GM19043 (cell line): ENCODE measurements around the gene ZNF397.
A peak's percentile ranks its signal among the peaks of the same experiment; 100 is the strongest.

Source experiments
- ATAC-seq: cut with Tn5 transposase; IDR thresholded peaks from one replicate; pipeline ENCODE4 v1.9.1; 2021; ENCODE audit warnings: low read depth; ENCODE audit not compliant: unreplicated experiment

ZNF397 gene

DNA sequence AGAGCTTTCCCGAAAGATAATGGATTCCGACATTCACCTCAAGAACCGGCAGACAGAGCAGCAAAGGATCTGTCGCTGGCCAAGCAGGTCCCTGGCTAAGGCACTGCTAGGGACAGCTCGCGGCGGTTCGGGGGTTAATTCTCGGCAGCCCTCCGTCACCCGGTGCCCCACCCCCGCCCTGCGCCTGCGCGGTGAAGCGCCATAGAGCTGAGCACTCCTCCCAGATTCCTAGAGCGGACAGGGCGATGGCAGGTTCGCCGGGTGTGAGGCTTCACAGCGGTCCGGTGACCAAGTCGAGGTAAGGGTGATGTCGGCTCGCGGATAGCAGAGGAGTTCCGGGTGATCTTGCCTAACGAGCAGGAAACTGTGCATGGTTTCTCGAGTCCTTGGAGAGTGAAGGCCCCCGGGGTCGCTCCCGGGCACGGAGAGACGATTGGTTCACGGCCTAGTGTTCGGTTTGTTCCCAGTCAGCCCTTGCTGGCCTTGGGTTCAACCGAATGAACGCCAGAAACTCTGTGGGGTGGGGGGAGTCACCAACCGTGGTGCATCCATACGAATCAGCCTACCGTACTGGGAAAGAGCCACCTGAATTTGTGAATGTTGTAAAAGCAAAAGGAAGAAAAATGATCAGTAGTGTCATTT, 49.4 kb downstream of the ZNF397 start, which contains the start of gene ZSCAN30:
ZSCAN30 (minus strand) TSS at position 136 of the 642 bp plus-strand sequence. CDS start 25,877 bp downstream, outside the sequence.
- peak; percentile 90 for ATAC-seq

DNA sequence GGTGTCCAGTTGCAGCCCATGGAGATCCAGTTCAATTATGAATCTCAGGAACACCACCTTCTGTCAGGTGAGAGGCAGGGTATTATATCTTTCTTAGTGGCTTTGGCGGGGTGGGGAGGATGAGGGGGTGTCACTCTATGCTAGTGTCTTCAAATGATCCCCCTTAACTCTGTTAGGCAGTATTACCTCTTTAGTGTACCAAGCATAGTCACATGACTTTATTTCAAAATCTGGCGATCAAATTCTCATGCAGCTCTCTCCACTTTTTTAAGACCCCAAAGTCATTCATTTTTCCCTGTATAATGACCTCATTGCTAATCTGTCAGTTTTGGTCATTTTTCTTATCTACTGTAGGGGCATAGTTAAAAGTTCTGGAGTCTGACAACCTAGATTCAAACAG, 50.3 kb downstream of the ZNF397 start:
- no peak for ATAC-seq

DNA sequence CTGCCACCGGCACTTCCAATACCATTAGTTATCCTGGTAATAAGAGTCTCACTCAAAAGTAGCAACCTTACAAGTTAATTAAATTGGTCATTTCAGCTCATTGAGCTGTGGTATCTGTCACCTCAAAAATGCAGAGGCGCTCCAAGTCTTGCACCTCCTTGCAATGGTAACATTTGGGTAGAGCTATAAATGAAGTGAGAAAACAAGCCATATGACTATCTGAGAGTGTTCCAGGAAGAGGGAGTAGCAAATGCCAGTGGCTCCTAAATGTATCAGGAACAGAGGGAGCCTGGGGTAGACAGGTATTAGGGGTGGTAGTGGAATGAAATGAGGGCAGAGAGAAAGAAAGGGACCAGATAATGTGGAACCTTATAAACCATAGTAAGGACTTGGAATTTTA, 55.2 kb downstream of the ZNF397 start:
- no peak for ATAC-seq

DNA sequence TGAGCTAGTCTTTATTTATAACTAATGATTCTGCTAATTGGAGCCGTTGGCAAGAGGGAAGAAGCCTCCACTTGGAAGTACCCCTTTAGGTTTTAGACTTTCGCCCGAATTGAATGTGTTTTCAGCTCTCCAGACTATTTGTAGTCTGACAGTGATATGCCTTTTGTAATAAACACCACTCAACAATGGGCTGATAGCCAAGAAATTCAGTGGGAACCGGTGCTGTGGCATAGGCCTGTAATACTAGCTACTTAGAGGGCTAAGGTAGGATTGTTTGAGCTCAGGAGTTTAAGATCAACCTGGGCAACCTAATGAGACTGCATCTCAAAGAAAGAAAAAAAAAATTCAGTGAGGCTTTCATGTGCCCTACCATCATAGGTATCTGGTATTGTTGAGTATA, 62.8 kb downstream of the ZNF397 start:
- ATAC-seq, result no peak

DNA sequence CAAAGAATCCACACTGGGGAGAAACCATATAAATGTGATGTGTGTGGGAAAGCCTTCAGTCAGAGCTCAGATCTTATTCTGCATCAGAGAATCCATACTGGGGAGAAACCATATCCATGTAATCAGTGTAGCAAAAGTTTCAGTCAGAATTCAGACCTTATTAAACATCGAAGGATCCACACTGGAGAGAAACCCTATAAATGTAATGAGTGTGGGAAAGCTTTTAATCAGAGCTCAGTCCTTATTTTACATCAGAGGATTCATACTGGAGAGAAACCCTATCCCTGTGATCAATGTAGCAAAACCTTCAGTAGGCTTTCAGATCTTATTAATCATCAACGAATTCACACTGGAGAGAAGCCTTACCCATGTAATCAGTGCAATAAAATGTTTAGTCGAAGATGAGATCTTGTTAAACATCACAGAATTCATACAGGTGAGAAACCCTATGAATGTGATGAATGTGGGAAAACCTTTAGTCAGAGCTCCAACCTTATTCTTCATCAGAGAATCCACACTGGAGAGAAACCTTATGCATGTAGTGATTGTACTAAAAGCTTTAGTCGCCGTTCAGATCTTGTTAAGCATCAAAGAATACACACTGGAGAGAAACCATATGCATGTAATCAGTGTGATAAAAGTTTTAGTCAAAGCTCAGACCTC, 65.9 kb downstream of the ZNF397 start:
- ATAC-seq, result no peak
